SKM-1 treated with dmso at 0.1 percent for 144 hours (cell line): ENCODE data around the gene RTL1.

Experiments
- DNase-seq: peaks from one replicate; lab custom pipeline; 2025; ENCODE audit not compliant: unreplicated experiment; lab: John Stamatoyannopoulos, UW

The RTL1 gene

GRCh38 chr14:100903672-100904185 lies at the start of gene RTL1:
RTL1 (minus strand) TSS chr14:100903722; CDS start chr14:100884788, 18,934 bp downstream.
- no peak for DNase-seq

DNA sequence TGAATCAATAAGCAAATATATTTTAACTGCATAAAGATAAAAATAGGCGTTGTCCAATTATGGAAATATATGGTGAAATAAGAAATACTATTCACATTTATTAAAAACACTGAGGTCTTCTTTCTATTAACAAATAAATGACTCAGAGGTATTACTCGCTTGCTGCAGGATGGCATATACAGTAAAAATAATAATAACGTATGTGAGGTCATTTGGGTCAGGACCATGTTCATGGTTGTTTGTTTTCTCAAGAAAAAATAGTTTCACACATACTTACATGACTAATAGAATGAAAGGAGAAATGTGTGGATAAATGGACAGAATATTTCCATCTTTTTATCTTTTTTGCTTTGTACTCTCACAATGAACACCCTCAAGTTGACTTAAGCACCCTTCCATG lies 46.5 kb upstream of the RTL1 start:
- DNase-seq = no peak

DNA sequence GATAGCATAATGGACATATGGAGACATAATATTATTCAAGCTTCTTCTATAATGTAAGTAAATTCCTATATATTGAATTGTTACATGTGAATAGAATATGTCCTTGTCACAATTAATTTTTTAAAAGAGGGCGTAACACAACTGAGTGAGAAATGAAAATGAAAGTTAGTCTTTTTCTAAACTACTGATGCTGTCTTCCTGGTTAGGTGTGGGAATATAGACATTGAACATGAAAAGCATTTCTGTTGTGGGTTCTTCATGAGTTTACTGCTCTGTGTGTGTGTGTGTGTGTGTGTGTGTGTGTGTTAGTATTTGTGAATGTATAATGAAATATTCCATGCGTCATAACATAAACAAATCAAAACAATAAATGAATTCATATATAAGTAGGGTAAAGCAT lies 40.5 kb upstream of the RTL1 start:
- no peak for DNase-seq

DNA sequence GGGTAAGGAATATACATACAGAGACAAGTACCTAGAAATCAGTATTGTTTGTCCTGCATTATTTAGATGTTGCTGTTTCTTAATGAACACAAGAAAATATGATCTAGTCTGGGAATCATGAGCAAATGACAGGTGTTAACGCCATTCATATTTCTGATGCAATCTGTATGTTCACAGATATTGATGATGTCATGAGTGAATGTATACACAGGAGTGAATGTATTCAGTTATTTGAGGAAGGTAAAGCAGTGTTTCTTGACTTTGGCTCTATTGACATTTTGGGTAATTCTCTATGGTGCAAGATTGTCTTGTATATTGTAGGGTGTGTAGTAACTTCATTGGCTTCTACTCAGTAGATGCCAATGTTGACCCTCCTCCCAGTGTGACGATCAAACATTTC lies 26.7 kb upstream of the RTL1 start:
- DNase-seq = no peak

- no peak for DNase-seq
Measured at GRCh38 chr14:100915560-100915959, 12.0 kb upstream of the RTL1 start.

- no peak for DNase-seq
Measured at GRCh38 chr14:100914597-100915021, 11.1 kb upstream of the RTL1 start.

DNA sequence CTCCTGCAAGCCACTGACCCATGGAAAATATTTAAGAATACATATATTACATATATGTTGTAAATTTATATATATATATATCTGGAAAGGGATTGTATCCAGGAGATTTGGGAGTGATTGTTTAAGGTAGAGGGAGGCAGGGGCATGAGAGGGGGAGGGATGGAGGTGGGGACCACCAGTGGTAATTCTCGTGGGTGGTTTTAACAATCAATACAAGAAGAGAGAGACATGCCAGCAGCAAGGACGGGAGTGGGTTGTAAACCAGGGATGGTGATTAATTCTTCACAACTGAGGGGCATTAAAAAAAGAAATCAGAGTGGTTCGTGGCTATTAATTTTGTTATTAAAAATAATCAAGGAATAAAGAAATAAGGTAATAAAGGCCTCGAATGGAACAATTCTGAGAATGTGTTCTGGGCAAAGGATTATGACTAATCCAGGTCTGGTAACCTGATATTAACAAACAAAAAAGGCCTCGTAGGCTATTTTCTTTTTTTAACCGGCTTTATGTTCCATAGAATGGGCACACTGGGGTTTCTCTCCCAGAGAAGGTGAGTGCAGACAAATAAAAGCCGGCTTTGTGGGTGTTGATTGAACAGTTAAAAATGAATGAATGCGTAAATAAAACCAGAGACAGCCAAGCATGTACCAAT lies 8.3 kb upstream of the RTL1 start:
- DNase-seq = no peak

DNA sequence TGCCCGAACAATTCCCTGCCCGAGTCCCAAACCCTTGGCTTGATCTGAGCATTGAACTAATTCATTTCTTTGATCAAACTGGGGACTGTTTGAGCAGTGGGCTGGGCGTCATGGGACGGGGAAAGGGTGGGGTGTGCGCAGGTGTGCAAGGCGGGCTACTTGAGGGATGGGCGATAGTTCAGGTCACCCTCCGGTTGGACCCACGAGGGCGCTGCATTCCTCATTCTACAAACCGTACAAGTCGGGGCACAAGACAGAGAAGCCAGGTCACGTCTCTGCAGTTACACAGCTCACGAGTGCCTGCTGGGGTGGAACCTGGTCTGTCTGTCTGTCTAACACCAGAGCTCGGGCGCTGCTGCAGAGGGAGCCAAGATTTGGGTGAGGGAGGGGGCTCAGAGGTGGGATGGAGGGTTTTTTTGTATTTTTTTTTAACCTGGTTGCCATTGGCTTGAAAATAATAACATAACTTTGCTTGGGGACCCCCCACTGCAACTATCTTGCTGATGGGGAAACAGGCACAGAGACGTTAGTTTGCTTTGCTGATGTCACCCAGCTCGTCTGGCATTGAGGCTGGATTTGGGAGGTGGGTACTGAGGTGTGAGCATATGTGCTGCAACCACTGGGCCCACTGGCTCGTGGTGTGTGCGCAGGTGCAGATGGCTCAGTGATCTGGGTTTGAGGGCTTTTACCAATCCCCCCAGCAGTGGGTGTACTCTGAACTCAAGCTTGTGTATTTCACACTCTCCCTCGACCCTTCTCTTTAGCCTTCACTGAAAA lies 7.6 kb upstream of the RTL1 start:
- DNase-seq = no peak

DNA sequence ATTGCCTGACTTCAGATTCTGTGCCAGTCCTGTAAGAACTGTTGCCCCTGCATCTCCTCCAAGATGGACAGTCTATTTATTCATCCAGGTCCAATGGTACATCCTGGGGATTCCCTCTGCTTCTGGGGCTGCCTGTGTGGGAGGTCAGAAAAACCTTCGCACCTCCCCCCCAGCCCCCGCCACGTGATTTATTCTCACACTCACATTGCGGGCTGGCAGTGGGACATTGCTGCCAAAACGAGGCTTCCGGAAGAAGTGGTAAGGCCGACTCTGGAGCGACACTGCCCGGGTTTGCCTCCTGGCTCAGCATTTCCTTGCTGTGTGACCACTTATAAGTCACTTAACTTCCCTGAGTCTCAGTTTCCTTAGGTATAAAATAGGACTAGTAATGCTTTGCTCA lies 5.9 kb upstream of the RTL1 start:
- no peak for DNase-seq

- DNase-seq = no peak
Measured at GRCh38 chr14:100907240-100907639, 3.7 kb upstream of the RTL1 start.

- DNase-seq = no peak
Measured at GRCh38 chr14:100906420-100906819, 2.9 kb upstream of the RTL1 start.

DNA sequence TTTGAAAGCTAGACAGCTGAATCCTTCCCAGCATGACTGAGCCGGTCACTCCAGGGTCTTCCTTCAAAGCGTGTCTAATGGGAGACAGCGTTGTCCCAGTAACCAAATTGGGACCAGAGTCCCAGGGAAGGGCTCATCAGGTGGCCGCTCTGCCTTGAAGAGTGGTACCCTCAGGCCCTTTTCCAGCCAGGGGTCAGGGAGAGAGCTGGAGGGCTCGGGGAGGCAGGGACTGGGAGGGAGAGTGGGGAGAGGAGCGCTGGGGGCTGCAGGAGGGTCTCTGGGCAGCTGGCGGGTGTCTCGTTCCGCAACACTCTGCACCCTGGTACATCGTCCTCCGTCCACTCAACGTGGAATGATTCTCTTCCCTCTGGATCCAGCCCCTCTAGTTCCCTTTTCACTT lies 1.6 kb upstream of the RTL1 start:
- DNase-seq = no peak

DNA sequence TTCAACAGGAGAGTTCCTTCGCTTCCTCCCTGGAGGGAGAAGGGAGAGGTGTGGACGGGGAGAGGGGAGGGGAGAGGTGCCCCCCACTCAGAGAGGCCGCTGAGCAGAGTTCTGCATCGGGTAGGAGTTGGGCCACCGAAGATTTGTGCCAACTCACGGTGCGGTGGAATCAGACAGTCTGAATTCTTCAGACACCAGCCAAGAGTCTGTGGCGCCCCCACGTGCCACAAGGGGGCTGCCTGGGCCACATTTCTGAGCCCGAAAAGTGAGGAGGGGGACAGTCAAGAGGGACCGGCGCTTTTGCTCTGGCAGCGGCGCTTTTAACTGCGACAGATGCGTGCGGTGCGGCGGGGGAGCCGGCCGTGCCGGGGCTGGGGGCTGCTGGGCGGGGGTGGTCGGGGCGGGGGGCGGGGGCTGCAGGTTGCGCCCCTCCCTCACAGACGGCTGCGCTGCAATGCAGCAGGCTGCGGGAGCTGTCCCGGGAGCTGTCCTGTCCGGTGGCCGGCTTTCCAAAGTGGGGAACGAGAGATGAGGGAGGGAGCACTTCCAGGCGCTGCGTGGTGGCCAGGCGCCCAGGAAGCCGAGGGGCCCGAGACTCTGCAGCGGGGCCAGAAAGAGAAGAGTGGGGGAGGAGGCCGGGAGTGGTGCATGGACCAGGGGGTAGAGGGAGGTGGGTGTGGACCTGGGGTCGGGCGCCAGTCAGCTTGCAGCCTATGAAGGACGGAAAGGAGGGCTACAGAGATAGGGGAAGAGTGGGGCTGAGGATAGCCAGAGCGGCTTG lies 975 bp upstream of the RTL1 start:
- no peak for DNase-seq

DNA sequence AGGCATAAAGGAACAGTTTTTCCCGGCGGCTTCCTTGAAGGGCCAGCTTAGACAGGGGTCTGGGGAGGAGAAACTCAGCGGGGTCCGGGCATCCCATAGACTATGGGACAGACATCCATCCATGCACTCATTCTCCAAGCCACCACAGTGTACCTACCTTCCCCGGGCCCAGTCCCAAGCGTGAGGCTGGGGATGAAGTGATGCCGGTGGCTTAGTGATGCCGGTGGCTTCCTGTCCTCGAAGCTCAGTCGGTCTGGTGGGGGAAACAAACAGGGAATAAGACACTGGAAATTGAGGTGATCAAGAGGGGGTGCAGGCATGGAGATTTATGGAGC lies 421 bp downstream of the RTL1 start:
- DNase-seq = no peak

DNA sequence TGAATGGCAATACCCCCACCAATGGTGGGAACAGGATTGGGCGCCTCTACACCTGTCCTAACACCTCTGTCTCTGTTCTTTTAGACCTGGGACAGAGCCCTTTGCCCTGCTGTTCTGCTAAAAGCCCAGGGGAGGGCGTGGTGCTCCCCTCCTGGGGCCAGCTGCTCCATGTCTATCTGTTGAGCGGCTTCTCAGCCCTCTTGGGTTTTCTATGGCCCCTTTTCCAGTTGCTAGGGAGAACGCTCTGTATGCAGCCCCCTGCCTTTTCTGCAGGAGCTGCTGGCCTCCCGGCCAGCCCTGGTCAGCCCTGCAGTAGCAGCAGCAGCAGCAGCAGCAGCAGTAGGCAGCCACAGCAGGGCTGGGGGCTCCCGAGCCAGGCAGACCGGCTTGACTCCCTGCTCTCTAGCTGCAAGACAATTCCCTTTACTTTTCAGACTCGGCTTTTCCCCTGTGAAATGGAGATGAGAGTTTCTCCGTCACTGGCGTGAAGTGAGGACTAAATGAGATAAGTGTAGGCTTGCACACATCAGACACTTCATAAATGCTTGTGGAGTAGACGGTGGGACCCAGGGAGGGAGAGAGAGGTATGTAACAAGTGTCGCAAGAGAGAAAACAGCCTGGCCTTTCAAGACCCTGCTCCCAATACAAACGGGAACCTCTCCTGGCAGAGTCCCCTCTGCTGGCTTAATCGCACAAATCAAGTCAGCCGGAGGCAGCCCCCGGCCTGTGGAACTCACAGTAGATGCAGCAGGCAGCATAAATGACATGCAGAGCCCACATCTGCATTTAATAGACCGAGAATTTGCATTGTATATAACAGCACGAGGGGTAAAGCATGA lies 1.0 kb downstream of the RTL1 start:
- DNase-seq = no peak

GRCh38 chr14:100901391-100902183 lies 1.9 kb downstream of the RTL1 start:
- no peak for DNase-seq

GRCh38 chr14:100900837-100901390 lies 2.6 kb downstream of the RTL1 start:
- no peak for DNase-seq

DNA sequence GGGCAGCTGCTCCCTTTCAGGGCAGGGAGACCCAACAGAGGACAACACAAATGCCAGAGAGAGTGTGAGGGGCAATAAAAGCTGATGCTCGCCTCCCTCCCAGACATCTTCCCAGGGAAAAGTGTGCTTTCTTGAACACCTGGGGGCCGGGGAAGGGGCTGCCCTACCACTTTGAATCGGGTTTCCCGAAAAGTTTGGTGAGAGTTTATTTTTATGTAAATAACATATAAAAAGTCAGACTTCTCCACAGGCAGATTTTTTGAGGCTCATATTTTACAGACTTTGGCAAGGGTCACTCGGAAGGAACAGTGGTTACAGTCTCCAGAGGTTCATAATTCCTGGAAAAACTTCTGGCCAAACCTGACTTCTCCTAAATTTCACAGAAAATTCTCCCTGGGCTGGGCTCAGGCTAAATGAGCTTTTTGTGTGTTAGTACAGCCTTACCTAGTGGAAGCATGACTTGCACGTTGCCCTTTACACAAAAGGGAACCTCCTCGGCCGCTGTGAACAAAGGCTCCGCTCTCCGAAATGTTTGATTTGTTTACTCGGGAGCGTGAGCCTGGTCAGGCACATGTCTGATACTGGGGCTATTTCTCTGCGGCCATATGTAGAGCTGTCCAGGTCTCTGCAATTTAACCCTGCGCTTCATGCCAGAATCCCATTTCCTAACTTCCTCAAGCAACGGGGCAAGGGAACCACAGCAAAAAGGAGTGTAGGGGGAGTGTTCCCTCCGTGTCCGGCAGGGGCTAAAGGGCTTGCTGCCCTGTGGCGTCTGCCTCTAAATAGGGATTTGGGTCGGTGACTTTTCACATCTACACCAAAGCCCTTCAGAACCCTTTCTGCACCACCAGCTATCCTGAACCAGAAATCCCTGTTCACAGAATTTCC lies 3.4 kb downstream of the RTL1 start:
- no peak for DNase-seq
